MCF 10A (cell line): ENCODE measurements around the gene CCDC9B. TPM values are rescaled to one million over a fixed set of nuclear protein-coding genes. Genes with fewer than 3 reads are reported as not detected.

Source experiments
- BruUV-seq: library from RNA; stranded (reverse); fragments of 400-500 nt; replicated peaks from 2 replicates; lab custom pipeline; 2021; lab: Mats Ljungman, UMichigan
- CTCF ChIA-PET: fragments of 300-600 bp; sonication (Branson Sonifier 250); formaldehyde crosslinking; extraction: SDS; loops from one replicate; lab custom pipeline; 2021; ENCODE audit warnings: antibody characterized with exemption, inconsistent platforms; lab: Yijun Ruan, JAX
- POLR2A ChIA-PET: fragments of 300-600, 350-650 bp; sonication (Branson Sonifier 250); formaldehyde crosslinking; extraction: SDS; loops from one replicate; lab custom pipeline; 2020; ENCODE audit warnings: antibody characterized with exemption, inconsistent platforms; lab: Yijun Ruan, JAX
- DNase-seq: peaks from one replicate; pipeline ENCODE4 v3.0.0-alpha.2; 2018; ENCODE audit not compliant: unreplicated experiment
- H3K27ac Mint-ChIP-seq: one replicate; pipeline ENCODE4 v1.8.0; 2022; ENCODE audit warnings: mild to moderate bottlenecking, low read depth, mixed read lengths; ENCODE audit not compliant: unreplicated experiment
- H3K27me3 Mint-ChIP-seq: one replicate; pipeline ENCODE4 v1.8.0; 2022; ENCODE audit warnings: mixed read lengths; ENCODE audit not compliant: insufficient read depth, unreplicated experiment
- H3K36me3 Mint-ChIP-seq: one replicate; pipeline ENCODE4 v1.8.0; 2022; ENCODE audit warnings: mild to moderate bottlenecking, moderate library complexity, mixed read lengths; ENCODE audit not compliant: insufficient read depth, unreplicated experiment
- H3K4me1 Mint-ChIP-seq: one replicate; pipeline ENCODE4 v1.8.0; 2022; ENCODE audit warnings: mixed read lengths; ENCODE audit not compliant: insufficient read depth, unreplicated experiment
- H3K4me3 Mint-ChIP-seq: one replicate; pipeline ENCODE4 v1.8.0; 2022; ENCODE audit warnings: mild to moderate bottlenecking, moderate library complexity, mixed read lengths; ENCODE audit not compliant: unreplicated experiment
- H3K9me3 Mint-ChIP-seq: one replicate; pipeline ENCODE4 v1.8.0; 2022; ENCODE audit warnings: mixed read lengths; ENCODE audit not compliant: unreplicated experiment
- CTCF ChIP-seq: fragments of 200-600 bp; IDR thresholded peaks from one replicate; pipeline ENCODE4 v1.8.0; 2022; ENCODE audit warnings: antibody characterized with exemption, mild to moderate bottlenecking; ENCODE audit not compliant: unreplicated experiment
- intact Hi-C: fragments of 100-400 bp; cut with micrococcal nuclease; formaldehyde crosslinking; loops from 2 replicates; pipeline ENCODE4 v1.14.1; 2022
- total RNA-seq: library from RNA; stranded (reverse); gene quantifications from 2 replicates; pipeline ENCODE4 v1.2.3, GENCODE V29; 2022

Gene CCDC9B
- total RNA-seq, 1 experiment from 2014 or later = 36.0 TPM

- no TSS peak for BruUV-seq
- Mint-ChIP-seq H3K27ac (no peak overlapping the region), H3K27me3 (no peaks in the 10 kb centered on the region), H3K36me3 (peaks cover 7% of the 10 kb centered on the region), H3K9me3 (no peaks in the 10 kb centered on the region), H3K4me1 (peaks cover 6% of the 10 kb centered on the region), H3K4me3 (no peak overlapping the region)
- intact Hi-C loops = no loop called here
- POLR2A ChIA-PET = no interaction called here
- CTCF ChIA-PET = interaction anchor here (0.6 to 8.1 kb wide), 4 partner anchors 21 to 808 kb away, joined by 3 to 112 read pairs (median 10); partner anchors contain the start of gene CCDC9B
- DNase-seq = no peak
- TF ChIP-seq CTCF = no peak
These were observed 23.5 kb upstream of the CCDC9B start for GRCh38 chr15:40364251-40364650.

GRCh38 chr15:40363611-40364010, 22.9 kb upstream of the CCDC9B start:
- Mint-ChIP-seq H3K4me1 (peaks cover 6% of the 10 kb centered on the region), H3K27ac (no peak overlapping the region), H3K36me3 (peaks cover 7% of the 10 kb centered on the region), H3K4me3 (no peak overlapping the region), H3K27me3 (no peaks in the 10 kb centered on the region), H3K9me3 (no peaks in the 10 kb centered on the region)
- POLR2A ChIA-PET = no interaction called here
- CTCF ChIA-PET = interaction anchor here (0.7 to 8.1 kb wide), 5 partner anchors 20 to 91 kb away, joined by 3 to 112 read pairs (median 4); partner anchors contain the start of gene CCDC9B
- no peak for TF ChIP-seq CTCF
- BruUV-seq = no TSS peak
- no peak for DNase-seq
- intact Hi-C loops = no loop called here

DNA sequence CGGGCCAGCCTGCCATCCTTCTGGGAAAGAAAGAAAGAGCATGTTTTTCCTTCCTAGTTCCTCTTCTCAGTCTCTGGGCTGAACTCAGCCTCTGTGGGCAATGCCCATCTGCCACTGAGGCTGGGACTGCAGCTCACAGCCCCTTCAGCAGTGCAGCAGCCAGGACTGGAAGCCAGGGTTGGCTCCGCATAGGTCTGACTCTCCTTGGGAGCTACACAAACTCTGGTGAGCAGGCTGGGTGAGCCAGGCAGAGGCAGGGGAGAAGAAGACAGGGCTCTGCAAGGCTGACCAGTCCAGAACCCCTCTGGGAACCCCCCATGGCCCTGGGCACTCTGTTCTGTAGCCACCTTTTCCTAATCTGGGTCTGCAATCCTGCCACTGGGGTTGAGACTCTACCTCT, 20.9 kb upstream of the CCDC9B start:
- no peak overlapping the region for H3K27ac Mint-ChIP-seq
- POLR2A ChIA-PET = no interaction called here
- intact Hi-C loops = no loop called here

GRCh38 chr15:40360015-40360414, 19.3 kb upstream of the CCDC9B start:
- Mint-ChIP-seq H3K27me3 (no peaks in the 10 kb centered on the region), H3K9me3 (no peaks in the 10 kb centered on the region), H3K36me3 (peaks cover 13% of the 10 kb centered on the region), H3K4me1 (no peaks in the 10 kb centered on the region), H3K4me3 (no peak overlapping the region), H3K27ac (no peak overlapping the region)
- intact Hi-C loops = no loop called here
- CTCF ChIA-PET = interaction anchor here (0.5 to 6.8 kb wide), 5 partner anchors 8 to 86 kb away, joined by 3 to 38 read pairs (median 4); no protein-coding TSS in a partner anchor
- no peak for TF ChIP-seq CTCF
- POLR2A ChIA-PET = interaction anchor here (0.5 to 1.5 kb wide), 4 partner anchors 11 to 42 kb away, joined by 4 read pairs; partner anchors contain the start of gene CCDC9B
- no TSS peak for BruUV-seq
- no peak for DNase-seq

More for the DNA sequence above, 20.9 kb upstream of the CCDC9B start:
- Mint-ChIP-seq H3K4me1 (no peaks in the 10 kb centered on the region), H3K9me3 (no peaks in the 10 kb centered on the region), H3K27me3 (no peaks in the 10 kb centered on the region), H3K4me3 (no peak overlapping the region), H3K36me3 (peaks cover 13% of the 10 kb centered on the region)
- no peak for DNase-seq
- BruUV-seq = no TSS peak
- CTCF ChIA-PET = interaction anchor here (0.6 to 1.1 kb wide), 2 partner anchors 17 to 62 kb away, joined by 3 to 4 read pairs; no protein-coding TSS in a partner anchor
- no peak for TF ChIP-seq CTCF
